HEK293 (cell line): Measurements from ENCODE around the gene NOM1.

ENCODE experiments used
- ZBTB48 ChIP-seq: fragments of 450-650 bp; formaldehyde crosslinking; IDR thresholded peaks from 2 replicates; pipeline ENCODE4 v1.5.1; 2016; ENCODE audit warnings: missing biosample characterization, missing genetic modification characterization
- ZBTB49 ChIP-seq: fragments of 450-650 bp; formaldehyde crosslinking; IDR thresholded peaks from 2 replicates; pipeline ENCODE4 v1.5.1; 2016; ENCODE audit warnings: missing biosample characterization, missing genetic modification characterization, low read depth
- ZBTB8A ChIP-seq: fragments of 450-650 bp; formaldehyde crosslinking; IDR thresholded peaks from 2 replicates; pipeline ENCODE4 v1.5.1; 2016; ENCODE audit warnings: missing biosample characterization, missing genetic modification characterization
- ZEB2 ChIP-seq: fragments of 450-650 bp; formaldehyde crosslinking; IDR thresholded peaks from 2 replicates; pipeline ENCODE4 v1.5.1; 2016; ENCODE audit warnings: missing biosample characterization, missing genetic modification characterization
- ZNF112 ChIP-seq: fragments of 450-650 bp; formaldehyde crosslinking; IDR thresholded peaks from 2 replicates; pipeline ENCODE4 v1.5.0; 2017; ENCODE audit warnings: missing biosample characterization, missing genetic modification characterization
- ZNF157 ChIP-seq: fragments of 450-650 bp; formaldehyde crosslinking; IDR thresholded peaks from 2 replicates; pipeline ENCODE4 v1.5.1; 2016; ENCODE audit warnings: missing biosample characterization, missing genetic modification characterization
- ZNF2 ChIP-seq: fragments of 450-650 bp; formaldehyde crosslinking; IDR thresholded peaks from 2 replicates; pipeline ENCODE4 v1.5.1; 2016; ENCODE audit warnings: missing biosample characterization, missing genetic modification characterization
- ZNF223 ChIP-seq: fragments of 450-650 bp; formaldehyde crosslinking; IDR thresholded peaks from 2 replicates; pipeline ENCODE4 v1.5.1; 2016; ENCODE audit warnings: missing biosample characterization, missing genetic modification characterization
- ZNF24 ChIP-seq: fragments of 450-650 bp; formaldehyde crosslinking; IDR thresholded peaks from 2 replicates; pipeline ENCODE4 v1.5.1; 2016; ENCODE audit warnings: missing biosample characterization, missing genetic modification characterization
- ZNF248 ChIP-seq: fragments of 450-650 bp; formaldehyde crosslinking; IDR thresholded peaks from 2 replicates; pipeline ENCODE4 v1.5.1; 2017; ENCODE audit warnings: missing biosample characterization, missing genetic modification characterization
- ZNF302 ChIP-seq: fragments of 450-650 bp; formaldehyde crosslinking; IDR thresholded peaks from 2 replicates; pipeline ENCODE4 v1.5.1; 2016; ENCODE audit warnings: missing biosample characterization, missing genetic modification characterization, low read depth
- ZNF518A ChIP-seq: fragments of 450-650 bp; formaldehyde crosslinking; conservative IDR thresholded peaks from 2 replicates; pipeline ENCODE4 v1.5.1; 2016; ENCODE audit warnings: low read depth, missing biosample characterization, missing genetic modification characterization
- ZNF623 ChIP-seq: fragments of 450-650 bp; formaldehyde crosslinking; IDR thresholded peaks from 2 replicates; pipeline ENCODE4 v1.5.1; 2016; ENCODE audit warnings: missing biosample characterization, missing genetic modification characterization
- ZNF677 ChIP-seq: fragments of 450-650 bp; IDR thresholded peaks from 2 replicates; pipeline ENCODE4 v1.5.0; 2018; ENCODE audit warnings: missing biosample characterization, mild to moderate bottlenecking, missing genetic modification characterization, moderate library complexity
- ZNF785 ChIP-seq: fragments of 450-650 bp; formaldehyde crosslinking; IDR thresholded peaks from 2 replicates; pipeline ENCODE4 v1.5.1; 2016; ENCODE audit warnings: missing biosample characterization, missing genetic modification characterization
- ZNF843 ChIP-seq: fragments of 450-650 bp; formaldehyde crosslinking; IDR thresholded peaks from 2 replicates; pipeline ENCODE4 v1.5.1; 2016; ENCODE audit warnings: missing biosample characterization, missing genetic modification characterization
- ZSCAN30 ChIP-seq: fragments of 450-650 bp; IDR thresholded peaks from 2 replicates; pipeline ENCODE4 v1.5.1; 2018; ENCODE audit warnings: missing biosample characterization, mild to moderate bottlenecking, missing genetic modification characterization, moderate library complexity
- TF ChIP-seq, protein P1 (sequence below): fragments of 450-650 bp; formaldehyde crosslinking; IDR thresholded peaks from 2 replicates; pipeline ENCODE4 v1.5.1; 2016; ENCODE audit warnings: missing biosample characterization, missing genetic modification characterization
- TF ChIP-seq, protein P2 (sequence below): fragments of 450-650 bp; formaldehyde crosslinking; IDR thresholded peaks from 2 replicates; pipeline ENCODE4 v1.5.1; 2016; ENCODE audit warnings: missing biosample characterization, missing genetic modification characterization
- TF ChIP-seq, protein P3 (sequence below): fragments of 450-650 bp; formaldehyde crosslinking; IDR thresholded peaks from 2 replicates; pipeline ENCODE4 v1.5.1; 2017; ENCODE audit warnings: missing biosample characterization, missing genetic modification characterization
- TF ChIP-seq, protein P4 (sequence below): fragments of 450-650 bp; formaldehyde crosslinking; IDR thresholded peaks from 2 replicates; pipeline ENCODE4 v1.5.1; 2017; ENCODE audit warnings: missing biosample characterization, missing genetic modification characterization

Gene NOM1

DNA sequence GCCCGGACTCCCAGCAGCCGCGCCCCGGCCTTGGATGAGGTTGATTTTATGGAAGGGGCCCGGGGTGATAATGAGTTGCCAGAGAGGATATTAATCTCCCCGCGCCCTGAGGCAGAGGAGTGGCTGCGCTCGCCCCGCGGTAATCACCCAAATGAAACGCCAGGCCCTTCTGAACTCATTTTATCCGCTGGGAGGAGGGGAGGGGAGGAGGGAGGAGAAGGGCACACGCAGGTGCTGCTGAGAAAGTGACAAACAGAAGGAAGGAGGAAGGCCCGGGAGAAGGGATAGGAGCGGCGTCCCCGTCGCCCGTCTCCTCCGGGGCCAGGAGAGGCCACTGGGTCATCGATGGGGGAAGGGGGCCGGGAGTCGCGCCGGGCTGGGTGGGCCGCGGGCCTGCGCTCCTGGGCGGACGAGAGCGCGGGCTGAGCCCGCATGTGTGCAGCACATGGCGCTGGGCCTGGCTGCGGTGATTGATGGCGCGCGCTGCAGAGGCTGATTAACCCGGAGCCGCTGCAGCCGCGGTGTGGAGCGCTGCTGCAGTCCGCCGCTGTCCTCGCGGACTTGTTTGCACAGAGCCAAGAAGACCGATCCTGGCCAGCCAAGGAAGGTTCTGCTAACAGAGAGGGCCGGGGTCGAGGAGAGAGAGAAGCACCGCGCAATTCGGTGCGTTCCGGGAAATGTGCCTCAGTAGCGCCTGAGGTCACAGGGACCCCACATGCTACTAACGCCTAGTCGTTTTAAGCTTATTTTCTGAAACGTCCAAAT lies 54.4 kb downstream of the NOM1 start (continued):
- TF ChIP-seq, protein P1, sequence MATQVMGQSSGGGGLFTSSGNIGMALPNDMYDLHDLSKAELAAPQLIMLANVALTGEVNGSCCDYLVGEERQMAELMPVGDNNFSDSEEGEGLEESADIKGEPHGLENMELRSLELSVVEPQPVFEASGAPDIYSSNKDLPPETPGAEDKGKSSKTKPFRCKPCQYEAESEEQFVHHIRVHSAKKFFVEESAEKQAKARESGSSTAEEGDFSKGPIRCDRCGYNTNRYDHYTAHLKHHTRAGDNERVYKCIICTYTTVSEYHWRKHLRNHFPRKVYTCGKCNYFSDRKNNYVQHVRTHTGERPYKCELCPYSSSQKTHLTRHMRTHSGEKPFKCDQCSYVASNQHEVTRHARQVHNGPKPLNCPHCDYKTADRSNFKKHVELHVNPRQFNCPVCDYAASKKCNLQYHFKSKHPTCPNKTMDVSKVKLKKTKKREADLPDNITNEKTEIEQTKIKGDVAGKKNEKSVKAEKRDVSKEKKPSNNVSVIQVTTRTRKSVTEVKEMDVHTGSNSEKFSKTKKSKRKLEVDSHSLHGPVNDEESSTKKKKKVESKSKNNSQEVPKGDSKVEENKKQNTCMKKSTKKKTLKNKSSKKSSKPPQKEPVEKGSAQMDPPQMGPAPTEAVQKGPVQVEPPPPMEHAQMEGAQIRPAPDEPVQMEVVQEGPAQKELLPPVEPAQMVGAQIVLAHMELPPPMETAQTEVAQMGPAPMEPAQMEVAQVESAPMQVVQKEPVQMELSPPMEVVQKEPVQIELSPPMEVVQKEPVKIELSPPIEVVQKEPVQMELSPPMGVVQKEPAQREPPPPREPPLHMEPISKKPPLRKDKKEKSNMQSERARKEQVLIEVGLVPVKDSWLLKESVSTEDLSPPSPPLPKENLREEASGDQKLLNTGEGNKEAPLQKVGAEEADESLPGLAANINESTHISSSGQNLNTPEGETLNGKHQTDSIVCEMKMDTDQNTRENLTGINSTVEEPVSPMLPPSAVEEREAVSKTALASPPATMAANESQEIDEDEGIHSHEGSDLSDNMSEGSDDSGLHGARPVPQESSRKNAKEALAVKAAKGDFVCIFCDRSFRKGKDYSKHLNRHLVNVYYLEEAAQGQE (tag by site-specific recombination) = no peak
- TF ChIP-seq, protein P2, sequence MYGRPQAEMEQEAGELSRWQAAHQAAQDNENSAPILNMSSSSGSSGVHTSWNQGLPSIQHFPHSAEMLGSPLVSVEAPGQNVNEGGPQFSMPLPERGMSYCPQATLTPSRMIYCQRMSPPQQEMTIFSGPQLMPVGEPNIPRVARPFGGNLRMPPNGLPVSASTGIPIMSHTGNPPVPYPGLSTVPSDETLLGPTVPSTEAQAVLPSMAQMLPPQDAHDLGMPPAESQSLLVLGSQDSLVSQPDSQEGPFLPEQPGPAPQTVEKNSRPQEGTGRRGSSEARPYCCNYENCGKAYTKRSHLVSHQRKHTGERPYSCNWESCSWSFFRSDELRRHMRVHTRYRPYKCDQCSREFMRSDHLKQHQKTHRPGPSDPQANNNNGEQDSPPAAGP (tag by site-specific recombination) = peak; percentile 93
- TF ChIP-seq ZNF2 (tag by site-specific recombination) (no peak), ZNF223 (tag by site-specific recombination) (no peak), ZBTB8A (tag by site-specific recombination) (peak; percentile 90), ZNF623 (tag by site-specific recombination) (no peak), ZNF843 (tag by site-specific recombination) (no peak), ZNF785 (no peak), ZNF24 (tag by site-specific recombination) (peak; percentile 25; the same call in 1 of the 2 replicates), ZEB2 (tag by site-specific recombination) (peak; percentile 54), ZBTB48 (tag by site-specific recombination) (no peak), ZNF112 (no peak), ZNF157 (no peak), ZSCAN30 (peak; percentile 53; the same call in 1 of the 2 replicates), ZNF677 (tag by site-specific recombination) (no peak), ZNF518A (tag by site-specific recombination) (no peak), ZNF302 (tag by site-specific recombination) (no peak), ZNF248 (tag by site-specific recombination) (no peak), ZBTB49 (no peak)
- TF ChIP-seq, protein P3, sequence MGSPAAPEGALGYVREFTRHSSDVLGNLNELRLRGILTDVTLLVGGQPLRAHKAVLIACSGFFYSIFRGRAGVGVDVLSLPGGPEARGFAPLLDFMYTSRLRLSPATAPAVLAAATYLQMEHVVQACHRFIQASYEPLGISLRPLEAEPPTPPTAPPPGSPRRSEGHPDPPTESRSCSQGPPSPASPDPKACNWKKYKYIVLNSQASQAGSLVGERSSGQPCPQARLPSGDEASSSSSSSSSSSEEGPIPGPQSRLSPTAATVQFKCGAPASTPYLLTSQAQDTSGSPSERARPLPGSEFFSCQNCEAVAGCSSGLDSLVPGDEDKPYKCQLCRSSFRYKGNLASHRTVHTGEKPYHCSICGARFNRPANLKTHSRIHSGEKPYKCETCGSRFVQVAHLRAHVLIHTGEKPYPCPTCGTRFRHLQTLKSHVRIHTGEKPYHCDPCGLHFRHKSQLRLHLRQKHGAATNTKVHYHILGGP (tag by site-specific recombination) = no peak
- TF ChIP-seq, protein P4, sequence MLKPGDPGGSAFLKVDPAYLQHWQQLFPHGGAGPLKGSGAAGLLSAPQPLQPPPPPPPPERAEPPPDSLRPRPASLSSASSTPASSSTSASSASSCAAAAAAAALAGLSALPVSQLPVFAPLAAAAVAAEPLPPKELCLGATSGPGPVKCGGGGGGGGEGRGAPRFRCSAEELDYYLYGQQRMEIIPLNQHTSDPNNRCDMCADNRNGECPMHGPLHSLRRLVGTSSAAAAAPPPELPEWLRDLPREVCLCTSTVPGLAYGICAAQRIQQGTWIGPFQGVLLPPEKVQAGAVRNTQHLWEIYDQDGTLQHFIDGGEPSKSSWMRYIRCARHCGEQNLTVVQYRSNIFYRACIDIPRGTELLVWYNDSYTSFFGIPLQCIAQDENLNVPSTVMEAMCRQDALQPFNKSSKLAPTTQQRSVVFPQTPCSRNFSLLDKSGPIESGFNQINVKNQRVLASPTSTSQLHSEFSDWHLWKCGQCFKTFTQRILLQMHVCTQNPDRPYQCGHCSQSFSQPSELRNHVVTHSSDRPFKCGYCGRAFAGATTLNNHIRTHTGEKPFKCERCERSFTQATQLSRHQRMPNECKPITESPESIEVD (tag by site-specific recombination) = peak; percentile 58
